ENCODE measurements around the gene KLF7. TPM values are rescaled to one million over a fixed set of nuclear protein-coding genes. Genes with fewer than 3 reads are reported as not detected.

Gene KLF7
- total RNA-seq, 2 experiments from 2014 or later = 90.1 to 96.9 TPM

DNA sequence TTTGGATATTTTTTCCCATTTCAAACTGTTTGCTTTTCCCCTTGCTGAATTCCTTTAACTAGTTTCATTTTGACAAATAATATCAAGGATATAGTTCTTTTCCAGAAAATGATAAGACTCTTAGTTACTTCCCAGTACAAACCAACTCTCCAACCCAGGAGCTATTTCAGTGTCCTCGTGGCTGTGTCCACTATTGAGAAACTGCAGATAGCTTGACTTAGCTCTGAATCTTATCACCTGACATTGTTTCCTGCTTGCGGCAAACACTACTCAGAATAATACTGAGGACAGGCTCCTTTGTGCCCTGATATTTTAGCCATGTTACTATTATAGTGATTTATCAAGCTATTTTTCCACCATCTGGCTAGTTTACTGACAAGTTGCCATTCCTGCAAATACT lies 74.6 kb downstream of the KLF7 start:
- Mint-ChIP-seq H3K4me1 (ENCODE audit: low read depth) (peaks cover 62% of the 10 kb centered on the region), H3K27ac (no peak overlapping the region), H3K27me3 (no peaks in the 10 kb centered on the region), H3K4me3 (no peak overlapping the region), H3K9me3 (no peaks in the 10 kb centered on the region), H3K36me3 (ENCODE audit: low read depth) (peaks cover 28% of the 10 kb centered on the region)
- peaks cover 7% of the 10 kb centered on the region for H3K36me3 ChIP-seq (ENCODE audit: insufficient read depth, low read length)
- TF ChIP-seq, protein P1, sequence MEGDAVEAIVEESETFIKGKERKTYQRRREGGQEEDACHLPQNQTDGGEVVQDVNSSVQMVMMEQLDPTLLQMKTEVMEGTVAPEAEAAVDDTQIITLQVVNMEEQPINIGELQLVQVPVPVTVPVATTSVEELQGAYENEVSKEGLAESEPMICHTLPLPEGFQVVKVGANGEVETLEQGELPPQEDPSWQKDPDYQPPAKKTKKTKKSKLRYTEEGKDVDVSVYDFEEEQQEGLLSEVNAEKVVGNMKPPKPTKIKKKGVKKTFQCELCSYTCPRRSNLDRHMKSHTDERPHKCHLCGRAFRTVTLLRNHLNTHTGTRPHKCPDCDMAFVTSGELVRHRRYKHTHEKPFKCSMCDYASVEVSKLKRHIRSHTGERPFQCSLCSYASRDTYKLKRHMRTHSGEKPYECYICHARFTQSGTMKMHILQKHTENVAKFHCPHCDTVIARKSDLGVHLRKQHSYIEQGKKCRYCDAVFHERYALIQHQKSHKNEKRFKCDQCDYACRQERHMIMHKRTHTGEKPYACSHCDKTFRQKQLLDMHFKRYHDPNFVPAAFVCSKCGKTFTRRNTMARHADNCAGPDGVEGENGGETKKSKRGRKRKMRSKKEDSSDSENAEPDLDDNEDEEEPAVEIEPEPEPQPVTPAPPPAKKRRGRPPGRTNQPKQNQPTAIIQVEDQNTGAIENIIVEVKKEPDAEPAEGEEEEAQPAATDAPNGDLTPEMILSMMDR (IDR thresholded peaks at IDR 0.05) = no peak
- peaks cover 12% of the 10 kb centered on the region for H3K4me1 ChIP-seq (ENCODE audit: insufficient read depth, low read length)
- H3K9me3 ChIP-seq (ENCODE audit: control insufficient read depth in 1 of 2, insufficient read depth in 1 of 2, low read length in 2 of 2) = no peaks in the 10 kb centered on the region
- no peak overlapping the region for H3K27ac ChIP-seq (ENCODE audit: low read depth in 1 of 2, low read length in 2 of 2)
- no peak for DNase-seq
- intact Hi-C loops (cut with DNase I, micrococcal nuclease) = loop anchor here in 1 of 2 experiments (5.0 kb wide), 1 partner anchor 76 kb away; the partner anchor contains the start of gene KLF7
- no peaks in the 10 kb centered on the region for H3K27me3 ChIP-seq (ENCODE audit: control insufficient read depth in 1 of 2, insufficient read depth in 2 of 2, low read length in 2 of 2)
- CTCF ChIA-PET = no interaction called here
- POLR2A ChIA-PET = interaction anchor here (2.6 kb wide), 1 partner anchor 74 kb away, joined by 10 read pairs; the partner anchor contains the start of gene KLF7
- no peak for ATAC-seq (ENCODE audit: poor library complexity)
- H3K4me3 ChIP-seq (ENCODE audit: low read length) = no peak overlapping the region

DNA sequence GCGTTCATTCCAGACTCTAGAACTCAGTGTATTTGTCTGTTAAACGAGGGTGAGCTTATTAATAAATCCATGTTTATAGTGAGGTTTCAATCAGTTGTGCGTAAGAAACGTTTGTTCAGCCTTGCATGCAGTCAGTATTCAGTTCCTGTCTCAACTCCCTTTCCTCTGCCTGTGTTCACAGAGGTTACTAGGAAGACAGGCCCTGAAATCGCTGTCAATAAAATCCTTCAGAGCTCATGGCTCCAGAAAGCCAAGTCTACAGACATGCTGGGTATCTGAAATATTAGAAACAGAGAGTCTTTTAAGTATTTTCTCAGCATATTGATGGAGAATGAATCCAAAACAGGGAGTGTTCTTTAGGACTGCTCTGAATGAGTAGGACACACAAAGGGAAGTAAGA lies 75.4 kb downstream of the KLF7 start:
- Mint-ChIP-seq H3K9me3 (no peaks in the 10 kb centered on the region), H3K4me3 (no peak overlapping the region), H3K27me3 (no peaks in the 10 kb centered on the region), H3K36me3 (ENCODE audit: low read depth) (peaks cover 34% of the 10 kb centered on the region), H3K27ac (peak overlapping the region; percentile 24), H3K4me1 (ENCODE audit: low read depth) (peaks cover 62% of the 10 kb centered on the region)
- no peak overlapping the region for H3K27ac ChIP-seq (ENCODE audit: low read depth in 1 of 2, low read length in 2 of 2)
- ChIA-PET POLR2A (interaction anchor here (1.3 to 3.3 kb wide), 2 partner anchors 75 to 85 kb away, joined by 3 to 25 read pairs; partner anchors contain the start of gene KLF7), CTCF (interaction anchor here (1.7 kb wide), 1 partner anchor 17 kb away, joined by 5 read pairs; no protein-coding TSS in a partner anchor)
- no peak overlapping the region for H3K4me3 ChIP-seq (ENCODE audit: low read length)
- H3K4me1 ChIP-seq (ENCODE audit: insufficient read depth, low read length) = peaks cover 12% of the 10 kb centered on the region
- DNase-seq (no peak), ATAC-seq (ENCODE audit: poor library complexity) (no peak)
- H3K9me3 ChIP-seq (ENCODE audit: control insufficient read depth in 1 of 2, insufficient read depth in 1 of 2, low read length in 2 of 2) = no peaks in the 10 kb centered on the region
- peaks cover 8% of the 10 kb centered on the region for H3K36me3 ChIP-seq (ENCODE audit: insufficient read depth, low read length)
- no peaks in the 10 kb centered on the region for H3K27me3 ChIP-seq (ENCODE audit: control insufficient read depth in 1 of 2, insufficient read depth in 2 of 2, low read length in 2 of 2)
- intact Hi-C loops (cut with DNase I, micrococcal nuclease) = loop anchor here in 1 of 2 experiments (5.0 kb wide), 1 partner anchor 77 kb away; the partner anchor contains the start of gene KLF7
- TF ChIP-seq, protein P1 (IDR thresholded peaks at IDR 0.05) = no peak

DNA sequence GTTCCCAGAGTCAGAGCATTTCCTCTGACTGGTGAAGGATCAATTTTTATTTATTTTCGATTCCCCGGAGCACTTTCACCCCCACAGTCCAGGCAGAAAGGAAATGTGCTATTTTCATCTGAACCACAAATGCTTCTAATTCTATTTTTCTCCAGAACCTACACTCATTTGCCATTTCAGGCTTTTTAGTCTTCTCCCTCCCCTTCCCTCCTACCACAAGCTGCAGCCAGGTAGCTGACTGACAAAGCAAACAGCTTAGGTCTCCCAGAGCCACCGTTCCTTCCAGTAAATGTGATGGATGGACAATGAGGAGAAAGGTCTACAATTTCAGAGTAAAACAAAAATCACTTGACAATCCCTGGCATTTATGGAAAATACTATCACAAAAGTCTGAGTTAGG lies 76.9 kb downstream of the KLF7 start:
- Mint-ChIP-seq H3K4me1 (ENCODE audit: low read depth) (peaks cover 56% of the 10 kb centered on the region), H3K36me3 (ENCODE audit: low read depth) (peaks cover 46% of the 10 kb centered on the region), H3K27ac (peak overlapping the region; percentile 41), H3K27me3 (no peaks in the 10 kb centered on the region), H3K4me3 (no peak overlapping the region), H3K9me3 (no peaks in the 10 kb centered on the region)
- Histone ChIP-seq H3K4me1 (ENCODE audit: insufficient read depth, low read length) (peaks cover 12% of the 10 kb centered on the region), H3K27me3 (ENCODE audit: control insufficient read depth in 1 of 2, insufficient read depth in 2 of 2, low read length in 2 of 2) (no peaks in the 10 kb centered on the region), H3K4me3 (ENCODE audit: low read length) (no peak overlapping the region), H3K9me3 (ENCODE audit: control insufficient read depth in 1 of 2, insufficient read depth in 1 of 2, low read length in 2 of 2) (no peaks in the 10 kb centered on the region), H3K36me3 (ENCODE audit: insufficient read depth, low read length) (peaks cover 8% of the 10 kb centered on the region), H3K27ac (ENCODE audit: low read depth in 1 of 2, low read length in 2 of 2) (no peak overlapping the region)
- TF ChIP-seq, protein P1 (IDR thresholded peaks at IDR 0.05) = no peak
- ChIA-PET CTCF (interaction anchor here (0.8 to 1.7 kb wide), 2 partner anchors 15 to 367 kb away, joined by 3 to 5 read pairs; no protein-coding TSS in a partner anchor), POLR2A (interaction anchor here (1.2 to 3.3 kb wide), 3 partner anchors 54 to 87 kb away, joined by 3 to 25 read pairs (median 5); partner anchors contain the start of gene KLF7)
- intact Hi-C loops (cut with DNase I, micrococcal nuclease) = loop anchor here in 1 of 2 experiments (5.0 kb wide), 1 partner anchor 73 kb away; no protein-coding TSS in a partner anchor
- ATAC-seq (ENCODE audit: poor library complexity) = no peak
- DNase-seq = no peak
